ENCODE data around the gene AFMID. TPM values are rescaled to one million over a fixed set of nuclear protein-coding genes. Genes with fewer than 3 reads are reported as not detected.
A peak's percentile ranks its signal among the peaks of the same experiment; 100 is the strongest.

Gene AFMID
- total RNA-seq, 1 experiment from 2014 or later = 65.8 TPM

DNA sequence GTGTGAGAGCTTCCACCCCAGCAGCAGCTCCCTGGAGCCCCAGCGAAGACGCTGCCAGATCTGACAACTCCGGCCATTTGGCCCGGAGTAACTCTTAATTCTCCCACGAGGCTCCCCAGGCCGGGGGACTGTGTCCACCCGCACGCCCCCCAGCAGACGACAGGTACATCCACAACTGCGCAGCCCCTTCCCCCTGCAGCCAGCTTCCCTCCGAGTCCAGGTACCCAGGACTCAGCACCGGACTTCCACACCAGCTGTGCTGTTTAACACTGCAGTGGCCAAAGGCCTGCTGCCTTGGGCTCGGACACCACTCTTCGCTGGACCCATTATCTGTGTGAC lies 11.6 kb upstream of the AFMID start:
- TF ChIP-seq YY1 (IDR thresholded peaks at IDR 0.05; ENCODE audit: extremely low read depth, insufficient replicate concordance, low read depth, low read length) = no peak
- TF ChIP-seq EGR1 (IDR thresholded peaks at IDR 0.05; ENCODE audit: low read depth) = no peak
- TF ChIP-seq ZFX (IDR thresholded peaks at IDR 0.05) = no peak
- TF ChIP-seq, protein P1, sequence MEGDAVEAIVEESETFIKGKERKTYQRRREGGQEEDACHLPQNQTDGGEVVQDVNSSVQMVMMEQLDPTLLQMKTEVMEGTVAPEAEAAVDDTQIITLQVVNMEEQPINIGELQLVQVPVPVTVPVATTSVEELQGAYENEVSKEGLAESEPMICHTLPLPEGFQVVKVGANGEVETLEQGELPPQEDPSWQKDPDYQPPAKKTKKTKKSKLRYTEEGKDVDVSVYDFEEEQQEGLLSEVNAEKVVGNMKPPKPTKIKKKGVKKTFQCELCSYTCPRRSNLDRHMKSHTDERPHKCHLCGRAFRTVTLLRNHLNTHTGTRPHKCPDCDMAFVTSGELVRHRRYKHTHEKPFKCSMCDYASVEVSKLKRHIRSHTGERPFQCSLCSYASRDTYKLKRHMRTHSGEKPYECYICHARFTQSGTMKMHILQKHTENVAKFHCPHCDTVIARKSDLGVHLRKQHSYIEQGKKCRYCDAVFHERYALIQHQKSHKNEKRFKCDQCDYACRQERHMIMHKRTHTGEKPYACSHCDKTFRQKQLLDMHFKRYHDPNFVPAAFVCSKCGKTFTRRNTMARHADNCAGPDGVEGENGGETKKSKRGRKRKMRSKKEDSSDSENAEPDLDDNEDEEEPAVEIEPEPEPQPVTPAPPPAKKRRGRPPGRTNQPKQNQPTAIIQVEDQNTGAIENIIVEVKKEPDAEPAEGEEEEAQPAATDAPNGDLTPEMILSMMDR (IDR thresholded peaks at IDR 0.05 in 2 of 3, conservative IDR thresholded peaks at IDR 0.05 in 1 of 3; ENCODE audit: borderline replicate concordance in 1 of 3, insufficient read depth in 1 of 3, low read depth in 2 of 3, low read length in 2 of 3) = no peak
- no peak for TF ChIP-seq CEBPB (IDR thresholded peaks at IDR 0.05; ENCODE audit: low read depth)
- TF ChIP-seq ATF3 (IDR thresholded peaks at IDR 0.05) = no peak
- TF ChIP-seq SIN3A (IDR thresholded peaks at IDR 0.05; ENCODE audit: low read depth) = no peak; the same call in 1 of the 2 replicates
- TF ChIP-seq FOSL1 (IDR thresholded peaks at IDR 0.05; ENCODE audit: low read depth) = no peak
- no peak for TF ChIP-seq ZNF274 (IDR thresholded peaks at IDR 0.05; ENCODE audit: low read depth, low read length)
- TF ChIP-seq SP1 (IDR thresholded peaks at IDR 0.05; ENCODE audit: low read depth) = no peak
- H3K27ac ChIP-seq (ENCODE audit: low read depth, low read length) = peak overlapping the region; percentile 38; the same call in 1 of the 2 replicates
- peaks cover 12 to 35% of the 10 kb centered on the region in 2 experiments; a peak in 3 of 4 replicates for H3K4me1 ChIP-seq (ENCODE audit: control insufficient read depth in 1 of 2, insufficient read depth in 2 of 2, low read length in 2 of 2)
- intact Hi-C loops (cut with micrococcal nuclease) = no loop called here
- DNase-seq (ENCODE audit: low read depth, low spot score) = no peak
- RAD21 ChIA-PET (ENCODE audit: low non-redundant PET in 1 of 2, low total read pairs in 2 of 2, uncharacterized antibody in 2 of 2, unreplicated experiment in 2 of 2) = interaction anchor here in 1 of 2 experiments (0.8 kb wide), 1 partner anchor 34 kb away, joined by 3 read pairs; no protein-coding TSS in a partner anchor
- no peaks in the 10 kb centered on the region for H3K27me3 ChIP-seq (ENCODE audit: insufficient read depth, low read length)
- H2AFZ ChIP-seq (ENCODE audit: low read depth, low read length, poor library complexity, severe bottlenecking) = no peak overlapping the region
- CTCF ChIA-PET = interaction anchor here (0.9 to 3.2 kb wide), 10 partner anchors 11 to 156 kb away, joined by 3 to 17 read pairs (median 9); partner anchors contain the start of genes AFMID, TK1 and TMC8
- no peaks in the 10 kb centered on the region for H3K9me3 ChIP-seq (ENCODE audit: control insufficient read depth in 1 of 2, insufficient read depth in 1 of 2, low read depth in 1 of 2, low read length in 2 of 2)
- H3K9ac ChIP-seq (ENCODE audit: low read length) = no peak overlapping the region
- no peaks in the 10 kb centered on the region; the same call in 1 of the 2 replicates for H4K20me1 ChIP-seq (ENCODE audit: insufficient read depth)
- ATAC-seq = no peak
- H3K79me2 ChIP-seq (ENCODE audit: insufficient read depth, low read length) = peaks cover 14% of the 10 kb centered on the region; the same call in 1 of the 2 replicates
- POLR2A ChIA-PET = interaction anchor here (0.6 to 5.1 kb wide), 3 partner anchors 10 to 64 kb away, joined by 3 to 44 read pairs (median 3); partner anchors contain the start of genes AFMID and TK1
- no peak overlapping the region for H3K4me3 ChIP-seq (replicated peaks in 1 of 2; ENCODE audit: low read depth in 1 of 2, low read length in 2 of 2)
- H3K36me3 ChIP-seq (ENCODE audit: control insufficient read depth in 1 of 2, insufficient read depth in 2 of 2, low read length in 2 of 2) = peaks cover 41 to 74% of the 10 kb centered on the region in 2 experiments
- BruUV-seq (replicated peaks) = no TSS peak
- no peaks in the 10 kb centered on the region for H3K9me2 ChIP-seq (ENCODE audit: insufficient read depth)
- H3K4me2 ChIP-seq (ENCODE audit: low read length) = no peak overlapping the region
